Mucosa of descending colon (tissue), 3 donors: ENCODE results near the gene CACNA2D2. TPM values are rescaled to one million over a fixed set of nuclear protein-coding genes. Genes with fewer than 3 reads are reported as not detected.

Experiments
- ATAC-seq: fragments of 200-7000 bp; cut with Tn5 transposase; one replicate; pipeline ENCODE4 v1.9.1; 2020; ENCODE audit warnings: mild to moderate bottlenecking, moderate library complexity
- DNase-seq, 3 donors: peaks; one replicate each; pipeline ENCODE4 v3.0.0-alpha.2; 2020
- H3K36me3 ChIP-seq: fragments of 200-600 bp; one replicate; pipeline ENCODE4 v1.8.0; 2021; ENCODE audit warnings: low read depth, mild to moderate bottlenecking
- H3K4me1 ChIP-seq: fragments of 200-600 bp; one replicate; pipeline ENCODE4 v1.8.0; 2021; ENCODE audit warnings: low read depth, mild to moderate bottlenecking
- H3K4me3 ChIP-seq: fragments of 200-600 bp; one replicate; pipeline ENCODE4 v1.8.0; 2021; ENCODE audit warnings: mild to moderate bottlenecking
- H3K9me3 ChIP-seq: fragments of 200-600 bp; one replicate; pipeline ENCODE4 v1.8.0; 2021; ENCODE audit warnings: mild to moderate bottlenecking
- intact Hi-C, 2 donors: fragments of 100-400 bp; cut with DNase I in 1 of 2; cut with micrococcal nuclease in 1 of 2; formaldehyde crosslinking; loops; one replicate each; pipeline versions ENCODE4 v1.11.0 to v1.11.1; 2022; cut with DNase I, micrococcal nuclease
- total RNA-seq, 3 donors: library from RNA; stranded (reverse); fragmentation: NEBNext Ultra II Directional in 2 of 3; extraction: Animal tissue kit (Norgen Biotek cat#: 25700) in 2 of 3; gene quantifications; one replicate each; pipeline versions ENCODE4 v1.2.1 to v1.2.4, GENCODE V29; 2021 to 2023
- TF ChIP-seq, protein P1 (sequence below): fragments of 200-600 bp; IDR thresholded peaks from one replicate; pipeline ENCODE4 v1.8.0; 2022; ENCODE audit warnings: antibody characterized with exemption, mild to moderate bottlenecking
- donor health status: DM: no; HTN: no; CAD: no; lungs with moderate emphysema.
- donor health status: DM: no; HTN: no; CAD: no.
- donor health status: DM: no; HTN: yes; CAD: no.

CACNA2D2 gene
- total RNA-seq, 3 donors from 2014 or later, result 1.5 to 4.9 (median 3.8) TPM

DNA sequence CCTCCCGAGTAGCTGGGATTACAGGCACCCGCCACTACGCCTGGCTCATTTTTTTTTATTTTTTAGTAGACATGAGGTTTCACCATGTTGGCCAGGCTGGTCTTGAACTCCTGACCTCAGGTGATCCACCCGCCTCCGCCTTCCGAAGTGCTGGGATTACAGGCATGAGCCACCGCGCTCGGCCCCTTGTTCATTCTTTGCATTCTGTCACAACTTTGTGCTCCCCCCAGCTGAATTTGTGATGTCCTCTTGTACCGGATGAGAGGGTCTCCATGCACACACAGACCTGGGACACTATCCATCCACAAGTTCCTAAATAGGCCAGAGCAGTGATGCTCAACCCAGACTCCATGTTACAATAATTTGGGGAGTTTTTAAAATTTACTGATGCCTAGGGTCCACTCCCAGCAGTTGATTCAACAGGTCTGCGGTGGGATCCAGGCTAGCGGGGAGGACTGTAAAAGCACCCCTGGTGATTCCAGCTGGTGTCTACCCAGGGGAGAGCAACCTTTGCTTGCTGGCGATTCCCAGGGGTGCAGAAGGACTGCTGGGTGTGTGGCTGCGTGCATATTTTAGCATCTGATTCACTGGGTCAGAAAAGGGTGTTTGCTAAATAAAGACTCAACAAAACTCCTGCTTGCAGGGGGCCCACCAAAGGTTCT, 163.8 kb downstream of the CACNA2D2 start:
- Histone ChIP-seq H3K4me3 (peak overlapping the region; percentile 17), H3K36me3 (no peaks in the 10 kb centered on the region), H3K9me3 (no peaks in the 10 kb centered on the region), H3K4me1 (peaks cover 47% of the 10 kb centered on the region)
- DNase-seq (no peak), ATAC-seq (no peak)
- intact Hi-C loops, result no loop called here
- TF ChIP-seq, protein P1, sequence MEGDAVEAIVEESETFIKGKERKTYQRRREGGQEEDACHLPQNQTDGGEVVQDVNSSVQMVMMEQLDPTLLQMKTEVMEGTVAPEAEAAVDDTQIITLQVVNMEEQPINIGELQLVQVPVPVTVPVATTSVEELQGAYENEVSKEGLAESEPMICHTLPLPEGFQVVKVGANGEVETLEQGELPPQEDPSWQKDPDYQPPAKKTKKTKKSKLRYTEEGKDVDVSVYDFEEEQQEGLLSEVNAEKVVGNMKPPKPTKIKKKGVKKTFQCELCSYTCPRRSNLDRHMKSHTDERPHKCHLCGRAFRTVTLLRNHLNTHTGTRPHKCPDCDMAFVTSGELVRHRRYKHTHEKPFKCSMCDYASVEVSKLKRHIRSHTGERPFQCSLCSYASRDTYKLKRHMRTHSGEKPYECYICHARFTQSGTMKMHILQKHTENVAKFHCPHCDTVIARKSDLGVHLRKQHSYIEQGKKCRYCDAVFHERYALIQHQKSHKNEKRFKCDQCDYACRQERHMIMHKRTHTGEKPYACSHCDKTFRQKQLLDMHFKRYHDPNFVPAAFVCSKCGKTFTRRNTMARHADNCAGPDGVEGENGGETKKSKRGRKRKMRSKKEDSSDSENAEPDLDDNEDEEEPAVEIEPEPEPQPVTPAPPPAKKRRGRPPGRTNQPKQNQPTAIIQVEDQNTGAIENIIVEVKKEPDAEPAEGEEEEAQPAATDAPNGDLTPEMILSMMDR, result no peak

- H3K9me3 ChIP-seq, result no peaks in the 10 kb centered on the region
- intact Hi-C loops, result no loop called here
- H3K36me3 ChIP-seq, result no peaks in the 10 kb centered on the region
- H3K4me3 ChIP-seq, result no peak overlapping the region
- ATAC-seq, result no peak
- TF ChIP-seq, protein P1, result no peak
- peaks cover 54% of the 10 kb centered on the region for H3K4me1 ChIP-seq
- no peak for DNase-seq
Observed at GRCh38 chr3:50338965-50339364, 164.5 kb downstream of the CACNA2D2 start.

GRCh38 chr3:50337175-50337861, 166.1 kb downstream of the CACNA2D2 start:
- TF ChIP-seq, protein P1, result no peak
- H3K9me3 ChIP-seq, result no peaks in the 10 kb centered on the region
- peak overlapping the region; percentile 53 for H3K4me3 ChIP-seq
- ATAC-seq (peak; percentile 87), DNase-seq (peak; percentile 99 to 100 (median 99))
- H3K4me1 ChIP-seq, result peaks cover 60% of the 10 kb centered on the region
- intact Hi-C loops, result no loop called here
- no peaks in the 10 kb centered on the region for H3K36me3 ChIP-seq

DNA sequence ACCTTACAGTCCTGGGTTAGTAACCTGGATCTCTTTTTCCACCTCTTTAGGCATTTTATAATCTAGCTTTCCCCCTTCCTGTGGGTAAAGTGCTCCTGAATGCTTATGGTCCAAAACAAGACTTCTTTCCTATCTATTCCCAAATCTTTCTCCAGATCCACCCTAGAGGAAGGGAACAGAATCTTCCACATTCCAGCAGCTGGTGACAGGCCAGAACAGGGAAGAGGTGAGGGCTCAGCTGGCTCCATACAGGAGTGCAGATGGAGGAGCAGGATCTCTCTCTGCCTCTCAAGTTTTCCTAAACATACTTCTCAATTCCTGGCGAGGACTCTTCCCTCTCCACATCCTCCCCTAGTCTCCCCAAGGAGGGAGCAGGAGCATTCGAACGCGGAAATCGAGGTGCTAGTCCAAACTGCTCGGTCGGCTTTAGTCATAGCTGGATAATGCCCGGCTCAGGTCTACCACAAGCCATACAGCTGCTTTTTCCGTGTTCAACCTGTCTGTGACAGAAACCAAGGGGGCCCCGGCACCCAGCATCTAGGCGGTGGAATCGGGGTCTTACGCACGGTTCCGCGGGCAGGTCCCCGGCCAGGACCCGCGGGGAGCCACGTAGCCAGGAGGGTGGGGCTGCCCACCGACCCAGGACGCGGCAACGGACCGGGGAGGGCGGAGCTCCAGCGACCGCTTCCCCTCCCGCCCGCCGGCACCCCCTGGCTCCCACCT, 166.8 kb downstream of the CACNA2D2 start:
- ATAC-seq (peak; percentile 5), DNase-seq (peak in 1 of 3 donors; percentile 50)
- Histone ChIP-seq H3K9me3 (no peaks in the 10 kb centered on the region), H3K4me3 (peak overlapping the region; percentile 53), H3K4me1 (peaks cover 60% of the 10 kb centered on the region), H3K36me3 (no peaks in the 10 kb centered on the region)
- intact Hi-C loops, result no loop called here
- TF ChIP-seq, protein P1, result no peak

GRCh38 chr3:50334339-50335075, 168.9 kb downstream of the CACNA2D2 start:
- ATAC-seq (no peak), DNase-seq (no peak)
- TF ChIP-seq, protein P1, result no peak
- intact Hi-C loops, result no loop called here
- peaks cover 47% of the 10 kb centered on the region for H3K4me1 ChIP-seq
- H3K36me3 ChIP-seq, result peaks cover 8% of the 10 kb centered on the region
- no peak overlapping the region for H3K4me3 ChIP-seq
- no peaks in the 10 kb centered on the region for H3K9me3 ChIP-seq
